AG10803 (cell line): ENCODE results near the gene ROBO1.

ENCODE experiments used
- DNase-seq: peaks from one replicate; pipeline ENCODE4 v3.0.0; 2010; ENCODE audit warnings: low read depth
- H3K4me3 ChIP-seq: 2 replicates; pipeline ENCODE4 v1.5.1; 2011; ENCODE audit warnings: mild to moderate bottlenecking, low read length, control low read depth
- CTCF ChIP-seq: conservative IDR thresholded peaks from 2 replicates; pipeline ENCODE4 v1.5.1; 2011; ENCODE audit warnings: mild to moderate bottlenecking, low read length, control low read depth, inconsistent platforms

Gene ROBO1

GRCh38 chr3:78621061-78621716 is 1146.6 kb downstream of the ROBO1 start:
- TF ChIP-seq CTCF = no peak
- peak; percentile 49 for DNase-seq
- H3K4me3 ChIP-seq = no peak overlapping the region

GRCh38 chr3:78614486-78614885 is 1153.3 kb downstream of the ROBO1 start:
- no peak for TF ChIP-seq CTCF
- no peak overlapping the region for H3K4me3 ChIP-seq
- no peak for DNase-seq

GRCh38 chr3:78613421-78613879 is 1154.3 kb downstream of the ROBO1 start:
- no peak for DNase-seq
- no peak overlapping the region for H3K4me3 ChIP-seq
- no peak for TF ChIP-seq CTCF

- DNase-seq = no peak
- TF ChIP-seq CTCF = no peak
- no peak overlapping the region for H3K4me3 ChIP-seq
Observed at GRCh38 chr3:78611278-78611677, 1156.5 kb downstream of the ROBO1 start.

GRCh38 chr3:78610462-78611125 is 1157.2 kb downstream of the ROBO1 start:
- no peak for DNase-seq
- no peak overlapping the region for H3K4me3 ChIP-seq
- no peak for TF ChIP-seq CTCF

- DNase-seq = no peak
- no peak for TF ChIP-seq CTCF
- no peak overlapping the region for H3K4me3 ChIP-seq
Observed at GRCh38 chr3:78606756-78607155, 1161.0 kb downstream of the ROBO1 start.

- no peak for TF ChIP-seq CTCF
- H3K4me3 ChIP-seq = no peak overlapping the region
- DNase-seq = no peak
Observed at GRCh38 chr3:78605178-78605577, 1162.6 kb downstream of the ROBO1 start.
